GM21390 (cell line): ENCODE data around the gene STPG2.
A peak's percentile ranks its signal among the peaks of the same experiment; 100 is the strongest.

ENCODE experiments used
- ATAC-seq: cut with Tn5 transposase; IDR thresholded peaks from one replicate; pipeline ENCODE4 v1.9.1; 2021; ENCODE audit not compliant: unreplicated experiment

STPG2 gene

DNA sequence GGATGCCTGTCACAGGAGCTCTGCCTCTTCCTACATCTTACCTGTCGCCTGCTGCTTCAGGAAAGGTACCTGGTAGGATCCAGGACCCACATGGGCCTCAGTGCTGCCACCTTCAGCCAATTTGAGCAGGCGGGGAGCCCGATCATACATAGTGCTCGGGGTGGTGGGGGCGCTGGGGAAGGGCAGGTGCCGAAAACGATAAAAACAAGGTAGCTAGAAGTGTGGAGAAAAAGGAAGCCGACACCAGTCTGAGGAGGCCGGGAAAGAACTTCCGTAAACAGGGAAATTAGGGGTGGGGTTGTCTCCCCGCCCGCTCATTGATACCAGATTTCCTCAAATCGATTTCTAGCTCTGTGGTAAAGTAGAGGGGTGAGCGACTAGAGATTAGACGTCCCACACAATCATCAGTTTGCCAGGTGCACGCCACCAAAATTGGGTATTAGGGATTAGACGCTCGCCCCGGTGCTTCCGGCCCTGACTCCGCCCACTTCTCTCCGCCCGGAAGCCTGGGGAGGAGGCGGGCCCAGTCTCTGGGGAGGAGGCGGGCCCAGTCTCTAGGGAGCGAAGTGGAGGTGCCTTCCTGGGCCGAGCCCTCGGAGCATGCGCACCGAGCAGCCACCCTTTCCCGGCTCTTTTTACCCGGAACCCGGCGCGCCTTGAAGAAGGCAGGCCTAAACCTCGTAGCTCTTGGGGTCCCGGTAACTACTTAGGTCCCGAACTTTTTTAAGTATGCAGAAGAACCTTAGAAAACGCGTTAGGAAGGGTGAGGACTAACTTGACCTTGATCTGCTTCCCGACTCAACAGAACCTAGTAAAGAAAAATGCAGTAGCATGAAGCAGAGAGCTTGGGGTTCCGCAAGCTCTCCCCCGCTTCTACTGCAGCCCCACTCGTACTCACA lies at the start of gene STPG2:
Gene STPG2, minus strand, starts transcription at position 476 of the 899 bp plus-strand sequence.
- peak; percentile 97 for ATAC-seq

DNA sequence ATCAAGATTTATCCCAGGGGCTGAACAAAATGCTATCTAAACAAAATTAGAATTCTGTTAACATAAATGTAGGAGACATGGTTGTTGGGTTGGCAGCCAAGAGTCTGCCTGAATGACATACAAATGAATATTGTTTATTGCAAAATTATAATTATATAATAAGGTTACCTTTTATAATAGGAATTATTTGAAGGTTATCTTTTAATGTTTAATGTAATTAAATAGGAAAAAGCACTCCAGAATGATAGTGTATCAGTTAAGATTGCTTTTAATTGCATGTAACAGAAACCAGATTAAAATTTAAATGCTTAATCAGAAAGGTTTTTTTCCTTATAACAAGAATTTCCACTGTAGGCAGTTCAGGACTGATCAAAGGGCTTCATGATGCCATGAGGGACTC lies 42.0 kb upstream of the STPG2 start:
- ATAC-seq: no peak

- no peak for ATAC-seq
Measured at GRCh38 chr4:98181809-98182208, 38.5 kb upstream of the STPG2 start.

DNA sequence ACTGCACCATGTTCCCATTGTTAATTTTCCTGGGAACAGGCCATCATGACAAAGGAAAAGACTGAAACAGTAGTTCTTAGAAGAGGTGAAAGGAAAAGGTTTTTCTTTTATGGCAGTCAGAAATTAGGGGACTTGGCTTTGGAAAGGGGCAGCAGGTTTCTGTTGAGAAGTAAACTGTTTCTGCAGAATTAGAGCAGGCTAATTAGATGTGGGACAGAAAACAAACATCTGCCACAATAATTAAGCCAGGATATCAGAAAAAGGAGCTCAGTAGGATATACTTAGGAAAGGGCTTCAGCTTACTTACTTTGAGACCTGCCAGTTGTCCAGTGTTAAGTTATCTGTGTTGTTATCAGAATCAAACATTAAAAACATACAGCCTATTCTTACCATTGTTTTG lies 36.7 kb upstream of the STPG2 start:
- ATAC-seq: no peak

DNA sequence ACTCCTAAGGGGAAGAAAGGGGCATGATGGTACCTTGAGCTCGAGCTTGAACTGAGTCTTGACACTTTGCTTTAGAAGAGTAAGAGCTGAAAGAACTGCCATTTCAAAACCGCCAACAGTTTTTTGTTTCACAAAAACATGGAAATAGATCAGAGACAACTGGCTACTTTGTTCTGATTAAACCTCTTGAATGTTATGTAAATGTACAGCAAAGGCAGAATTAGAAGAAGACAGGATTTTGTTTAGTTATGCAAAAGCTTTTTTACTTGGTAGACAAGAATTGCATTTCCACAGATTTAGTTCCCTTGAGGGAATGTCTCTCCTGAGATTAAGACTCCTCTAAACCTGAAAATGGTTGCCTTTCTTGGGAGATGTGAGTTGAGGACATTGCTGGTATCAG lies 33.3 kb upstream of the STPG2 start:
- ATAC-seq: no peak

DNA sequence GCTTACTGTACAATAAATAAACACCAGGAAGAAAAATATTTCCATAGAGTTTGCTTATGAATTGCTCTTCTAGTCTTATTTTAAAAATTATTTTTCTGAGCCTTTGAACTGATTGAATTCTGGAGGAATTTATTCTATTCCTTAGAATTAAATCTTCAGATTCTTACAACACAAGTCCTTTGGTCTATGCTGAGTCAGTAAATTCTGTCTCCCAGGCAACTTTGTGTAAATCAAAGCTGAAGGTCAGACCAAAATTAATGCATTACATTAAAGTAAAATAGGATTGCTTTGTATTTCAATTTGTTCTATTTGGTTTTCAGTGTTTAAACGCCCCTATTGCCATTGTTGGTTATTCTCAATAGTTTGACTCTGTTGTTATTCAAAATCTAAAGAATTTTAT lies 26.8 kb upstream of the STPG2 start:
- ATAC-seq: no peak

GRCh38 chr4:98166731-98167041 lies 23.4 kb upstream of the STPG2 start:
- no peak for ATAC-seq

- no peak for ATAC-seq
Measured at GRCh38 chr4:98166025-98166730, 22.9 kb upstream of the STPG2 start.

GRCh38 chr4:98162696-98163095 lies 19.4 kb upstream of the STPG2 start:
- no peak for ATAC-seq

DNA sequence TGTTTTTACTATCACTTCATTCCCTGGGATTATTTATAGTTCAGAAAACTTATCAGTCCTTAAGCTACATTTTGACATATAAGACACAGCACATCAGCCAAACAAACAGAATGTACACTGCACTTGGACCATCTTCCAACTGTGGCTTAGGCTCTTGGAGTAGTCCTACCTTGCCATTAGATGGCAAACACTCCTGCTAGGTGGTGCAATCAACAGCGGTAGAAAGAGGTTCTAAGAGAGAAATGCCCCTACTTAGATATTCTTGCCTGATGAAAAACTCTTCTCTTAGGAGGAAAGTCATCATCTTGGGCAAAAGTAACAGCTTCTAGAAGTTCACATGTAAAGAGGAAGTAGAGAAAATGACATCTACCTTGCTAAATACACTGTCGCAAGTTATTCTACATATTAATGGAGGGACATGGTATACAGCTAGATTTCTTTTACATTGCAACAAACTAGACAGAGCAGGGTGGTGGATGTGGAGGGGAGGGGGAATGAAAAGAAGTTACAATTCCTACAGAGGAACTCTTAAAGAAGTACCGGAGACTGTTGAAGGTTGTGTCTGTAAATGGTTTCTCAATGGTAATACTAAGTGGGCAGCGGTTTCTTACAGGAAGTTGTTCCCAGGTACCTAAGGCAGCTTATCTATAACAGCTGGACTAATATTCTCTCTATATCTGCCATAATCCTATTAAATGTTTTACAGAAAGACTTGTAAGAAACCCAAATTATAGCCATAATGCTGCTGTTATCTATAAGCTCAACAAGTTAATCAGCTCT lies 8.1 kb upstream of the STPG2 start:
- no peak for ATAC-seq

GRCh38 chr4:98150092-98150761 lies 7.0 kb upstream of the STPG2 start:
- no peak for ATAC-seq

DNA sequence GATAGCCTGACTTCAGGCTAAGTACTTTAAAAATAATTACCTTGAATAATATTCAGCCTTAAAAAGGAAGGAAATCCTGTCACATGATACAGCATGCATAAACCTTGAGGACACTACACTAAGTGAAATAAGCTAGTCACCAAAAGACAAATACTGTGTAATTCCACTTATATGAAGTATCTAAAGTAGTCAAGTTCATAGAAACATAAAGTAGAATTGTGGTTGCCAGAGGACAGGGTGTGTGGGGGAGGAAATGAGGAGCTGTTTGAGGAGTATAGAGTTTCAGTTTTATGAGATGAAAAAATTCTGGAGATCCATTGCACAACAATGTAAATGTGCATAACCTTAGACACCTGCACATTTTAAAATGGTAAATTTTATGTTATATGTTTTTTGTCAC lies 5.6 kb upstream of the STPG2 start:
- no peak for ATAC-seq

DNA sequence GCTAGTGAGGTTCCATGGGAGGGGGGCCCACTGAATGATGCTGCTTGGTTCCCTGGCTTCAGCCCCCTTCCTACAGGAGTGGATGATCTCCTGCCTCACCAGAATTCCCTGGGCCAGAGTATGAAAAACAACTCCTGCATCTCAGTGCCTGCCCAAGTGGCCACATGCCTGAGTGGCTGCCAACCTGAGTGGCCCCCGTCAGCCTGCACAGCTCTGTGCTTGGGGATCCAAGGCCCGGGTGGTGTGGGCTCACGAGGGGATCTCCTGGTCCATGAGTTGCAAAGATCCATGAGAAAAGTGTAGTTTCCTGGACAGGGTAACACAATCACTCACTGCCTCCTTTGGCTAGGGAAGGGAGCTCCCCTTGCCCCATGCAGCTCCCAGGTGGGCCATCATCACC lies 17.1 kb downstream of the STPG2 start:
- ATAC-seq: no peak

GRCh38 chr4:98125585-98125984 lies 17.7 kb downstream of the STPG2 start:
- no peak for ATAC-seq

- ATAC-seq: no peak
Measured at GRCh38 chr4:98117363-98117762, 25.9 kb downstream of the STPG2 start.

DNA sequence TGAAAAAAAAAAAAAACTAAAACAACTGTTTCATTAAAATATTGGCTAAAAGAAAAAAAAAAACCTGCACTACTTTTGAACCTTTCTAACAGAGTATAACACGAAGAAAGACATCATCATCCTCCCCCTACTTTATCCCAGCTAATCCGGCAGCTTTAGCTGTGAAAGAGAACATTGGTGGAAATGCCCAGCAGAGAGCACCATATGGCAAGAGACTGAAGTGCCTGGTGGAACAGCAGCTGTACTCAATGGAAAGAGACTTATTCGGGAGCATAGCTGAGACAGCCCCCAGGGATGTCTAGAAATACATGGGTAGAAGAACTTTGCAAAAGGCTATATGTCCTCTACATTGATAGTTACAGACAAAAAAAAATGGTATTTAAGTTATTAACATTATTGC lies 30.3 kb downstream of the STPG2 start:
- no peak for ATAC-seq

- ATAC-seq: no peak
Measured at GRCh38 chr4:98110929-98111328, 32.3 kb downstream of the STPG2 start.

DNA sequence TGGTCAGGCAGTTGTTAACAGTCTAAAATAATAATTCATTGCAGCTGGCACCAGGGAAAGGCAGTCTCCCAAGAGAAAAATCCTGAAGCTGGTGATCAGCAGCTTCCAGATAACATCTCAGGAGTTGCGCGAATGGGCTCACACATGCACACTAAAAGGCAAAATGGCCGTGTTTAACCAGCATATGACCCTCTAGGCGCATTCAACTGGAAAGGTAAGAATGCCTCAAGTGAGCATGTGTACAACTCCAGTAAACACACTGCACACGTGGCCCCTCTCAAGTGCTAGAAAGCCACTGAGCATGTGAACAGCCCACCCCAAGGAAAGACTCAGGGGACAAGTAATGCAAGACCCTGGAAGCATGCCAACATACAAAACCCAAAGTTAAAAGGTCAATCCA lies 33.1 kb downstream of the STPG2 start:
- ATAC-seq: no peak

GRCh38 chr4:98102660-98103059 lies 40.6 kb downstream of the STPG2 start:
- ATAC-seq: no peak

DNA sequence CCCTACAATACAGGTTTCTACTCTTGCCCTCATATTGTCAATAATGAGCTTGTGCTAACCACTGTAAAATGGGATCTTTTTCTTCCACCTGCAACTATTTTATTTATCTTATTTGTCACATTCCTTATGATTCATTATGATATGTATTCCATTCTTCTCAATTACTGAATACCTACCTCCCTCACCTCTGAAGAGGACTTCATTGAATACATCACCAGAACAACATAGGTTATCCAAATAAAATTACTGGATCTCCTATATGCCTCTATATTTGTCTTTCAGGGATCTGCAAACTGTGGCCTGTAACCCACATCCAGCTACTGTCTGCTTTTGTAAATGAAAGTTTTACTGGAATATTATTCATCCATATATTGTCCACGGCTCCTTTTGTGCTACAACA lies 41.3 kb downstream of the STPG2 start:
- ATAC-seq: no peak

GRCh38 chr4:98098764-98099163 lies 44.5 kb downstream of the STPG2 start:
- no peak for ATAC-seq
